Measurements from ENCODE around the gene NBEAL2. TPM values are rescaled to one million over a fixed set of nuclear protein-coding genes. Genes with fewer than 3 reads are reported as not detected.
"Not testable (repeated sequence)": the region's sequence is repeated elsewhere in the genome, so short reads cannot be mapped to it uniquely, and the experiment has no call there.

The NBEAL2 gene
- total RNA-seq, 1 donor: 62.7 TPM

GRCh38 chr3:47034868-47035489 lies 55.5 kb downstream of the NBEAL2 start:
- H3K4me3 ChIP-seq (ENCODE audit: low read length): no peak overlapping the region
- no peaks in the 10 kb centered on the region for H3K27me3 ChIP-seq (ENCODE audit: insufficient read depth, low read length)
- H3K4me1 ChIP-seq (ENCODE audit: insufficient read depth, low read length): peaks cover 16% of the 10 kb centered on the region
- H3K9me3 ChIP-seq (ENCODE audit: low read depth, low read length): no peaks in the 10 kb centered on the region

GRCh38 chr3:47035645-47036044 lies 56.2 kb downstream of the NBEAL2 start:
- Histone ChIP-seq H3K9me3 (ENCODE audit: low read depth, low read length) (no peaks in the 10 kb centered on the region), H3K27me3 (ENCODE audit: insufficient read depth, low read length) (no peaks in the 10 kb centered on the region), H3K4me1 (ENCODE audit: insufficient read depth, low read length) (peaks cover 15% of the 10 kb centered on the region), H3K4me3 (ENCODE audit: low read length) (no peak overlapping the region)

- Histone ChIP-seq H3K4me3 (ENCODE audit: low read length) (no peak overlapping the region), H3K4me1 (ENCODE audit: insufficient read depth, low read length) (peaks cover 10% of the 10 kb centered on the region), H3K27me3 (ENCODE audit: insufficient read depth, low read length) (no peaks in the 10 kb centered on the region), H3K9me3 (ENCODE audit: low read depth, low read length) (no peaks in the 10 kb centered on the region)
Observed at GRCh38 chr3:47036145-47036544, 56.7 kb downstream of the NBEAL2 start.

- not testable (repeated sequence) for H3K4me3 ChIP-seq (ENCODE audit: low read length); H3K27me3 ChIP-seq (ENCODE audit: insufficient read depth, low read length); H3K9me3 ChIP-seq (ENCODE audit: low read depth, low read length)
- H3K4me1 ChIP-seq (ENCODE audit: insufficient read depth, low read length): peaks cover 10% of the 10 kb centered on the region
Observed at GRCh38 chr3:47037302-47037701, 57.8 kb downstream of the NBEAL2 start.

- Histone ChIP-seq H3K4me1 (ENCODE audit: insufficient read depth, low read length) (peaks cover 10% of the 10 kb centered on the region), H3K4me3 (ENCODE audit: low read length) (no peak overlapping the region), H3K9me3 (ENCODE audit: low read depth, low read length) (no peaks in the 10 kb centered on the region)
Observed at GRCh38 chr3:47041114-47041513, 61.6 kb downstream of the NBEAL2 start.

GRCh38 chr3:47042231-47042791 lies 62.8 kb downstream of the NBEAL2 start:
- Histone ChIP-seq H3K27me3 (ENCODE audit: insufficient read depth, low read length) (no peaks in the 10 kb centered on the region), H3K9me3 (ENCODE audit: low read depth, low read length) (no peaks in the 10 kb centered on the region), H3K4me1 (ENCODE audit: insufficient read depth, low read length) (peaks cover 10% of the 10 kb centered on the region), H3K4me3 (ENCODE audit: low read length) (no peak overlapping the region)

More at GRCh38 chr3:47041114-47041513, 61.6 kb downstream of the NBEAL2 start:
- H3K27me3 ChIP-seq (ENCODE audit: insufficient read depth, low read length): no peaks in the 10 kb centered on the region

- Histone ChIP-seq H3K9me3 (ENCODE audit: low read depth, low read length) (no peaks in the 10 kb centered on the region), H3K4me3 (ENCODE audit: low read length) (no peak overlapping the region), H3K27me3 (ENCODE audit: insufficient read depth, low read length) (no peaks in the 10 kb centered on the region), H3K4me1 (ENCODE audit: insufficient read depth, low read length) (peaks cover 12% of the 10 kb centered on the region)
Observed at GRCh38 chr3:47047069-47047468, 67.6 kb downstream of the NBEAL2 start.

- Histone ChIP-seq H3K4me1 (ENCODE audit: insufficient read depth, low read length) (peaks cover 12% of the 10 kb centered on the region), H3K4me3 (ENCODE audit: low read length) (no peak overlapping the region), H3K27me3 (ENCODE audit: insufficient read depth, low read length) (no peaks in the 10 kb centered on the region), H3K9me3 (ENCODE audit: low read depth, low read length) (no peaks in the 10 kb centered on the region)
Observed at GRCh38 chr3:47047673-47048072, 68.2 kb downstream of the NBEAL2 start.

- H3K27me3 ChIP-seq (ENCODE audit: insufficient read depth, low read length): no peaks in the 10 kb centered on the region
- no peak overlapping the region for H3K4me3 ChIP-seq (ENCODE audit: low read length)
- peaks cover 19% of the 10 kb centered on the region for H3K4me1 ChIP-seq (ENCODE audit: insufficient read depth, low read length)
- H3K9me3 ChIP-seq (ENCODE audit: low read depth, low read length): no peaks in the 10 kb centered on the region
Observed at GRCh38 chr3:47054412-47054811, 74.9 kb downstream of the NBEAL2 start.

GRCh38 chr3:47056705-47057104 lies 77.2 kb downstream of the NBEAL2 start:
- Histone ChIP-seq H3K27me3 (ENCODE audit: insufficient read depth, low read length) (no peaks in the 10 kb centered on the region), H3K4me1 (ENCODE audit: insufficient read depth, low read length) (peaks cover 7% of the 10 kb centered on the region), H3K9me3 (ENCODE audit: low read depth, low read length) (no peaks in the 10 kb centered on the region), H3K4me3 (ENCODE audit: low read length) (no peak overlapping the region)

- H3K4me3 ChIP-seq (ENCODE audit: low read length): no peak overlapping the region
- no peaks in the 10 kb centered on the region for H3K27me3 ChIP-seq (ENCODE audit: insufficient read depth, low read length)
- no peaks in the 10 kb centered on the region for H3K9me3 ChIP-seq (ENCODE audit: low read depth, low read length)
- peaks cover 7% of the 10 kb centered on the region for H3K4me1 ChIP-seq (ENCODE audit: insufficient read depth, low read length)
Observed at GRCh38 chr3:47057212-47057671, 77.8 kb downstream of the NBEAL2 start.

Other genes starting within 250 kb of the NBEAL2 start
- not detected for gene MYL3, start 116.2 kb upstream of the NBEAL2 start, total RNA-seq
- gene PTH1R, start 101.9 kb upstream of the NBEAL2 start, total RNA-seq: not detected
- gene CCDC12, start 2.9 kb upstream of the NBEAL2 start, total RNA-seq: 45.2 TPM
- gene SETD2, start 184.4 kb downstream of the NBEAL2 start, total RNA-seq: 121 TPM